Trophoblast cell (in vitro differentiated cells and primary cell): ENCODE data around the gene DOCK3.
A peak's percentile ranks its signal among the peaks of the same experiment; 100 is the strongest.

ENCODE experiments used
- DNase-seq, 2 donors: peaks; one replicate each; pipeline ENCODE4 v3.0.0-alpha.2; 2016
- H2AFZ ChIP-seq: 2 replicates; pipeline ENCODE4 v1.6.1; 2013; ENCODE audit warnings: low read length, moderate library complexity, mild to moderate bottlenecking; ENCODE audit not compliant: insufficient read depth, poor library complexity
- H2AK5ac ChIP-seq: 2 replicates; pipeline ENCODE4 v1.6.1; 2013; ENCODE audit warnings: mild to moderate bottlenecking, low read length
- H2BK120ac ChIP-seq: 2 replicates; pipeline ENCODE4 v1.6.1; 2013; ENCODE audit warnings: low read length, mild to moderate bottlenecking, moderate library complexity; ENCODE audit not compliant: insufficient read depth, poor library complexity
- H2BK12ac ChIP-seq: 2 replicates; pipeline ENCODE4 v1.6.1; 2013; ENCODE audit warnings: mild to moderate bottlenecking, low read length, moderate library complexity
- H2BK5ac ChIP-seq: 2 replicates; pipeline ENCODE4 v1.6.1; 2013; ENCODE audit warnings: low read length, low read depth, moderate library complexity, mild to moderate bottlenecking; ENCODE audit not compliant: poor library complexity
- H3K14ac ChIP-seq: 2 replicates; pipeline ENCODE4 v1.6.1; 2013; ENCODE audit warnings: mild to moderate bottlenecking, low read length
- H3K18ac ChIP-seq: 2 replicates; pipeline ENCODE4 v1.6.1; 2013; ENCODE audit warnings: mild to moderate bottlenecking, low read length
- H3K23ac ChIP-seq: 2 replicates; pipeline ENCODE4 v1.6.1; 2013; ENCODE audit warnings: low read length
- H3K27ac ChIP-seq: 2 replicates; pipeline ENCODE4 v1.5.1; 2013; ENCODE audit warnings: low read depth, mild to moderate bottlenecking, inconsistent platforms, low read length, moderate library complexity
- H3K27me3 ChIP-seq: 2 replicates; pipeline ENCODE4 v1.6.1; 2013; ENCODE audit warnings: inconsistent platforms, mild to moderate bottlenecking, low read length, moderate library complexity; ENCODE audit not compliant: insufficient read depth
- H3K36me3 ChIP-seq, 2 experiments: 1 replicate in 1 of 2; 2 replicates in 1 of 2; pipeline ENCODE4 v1.6.1; 2013; ENCODE audit warnings: low read length in 2 of 2, mild to moderate bottlenecking in 2 of 2, moderate library complexity in 1 of 2; ENCODE audit not compliant: insufficient read depth in 2 of 2, control insufficient read depth in 1 of 2
- H3K4ac ChIP-seq: 2 replicates; pipeline ENCODE4 v1.6.1; 2013; ENCODE audit warnings: low read depth, mild to moderate bottlenecking, low read length, moderate library complexity
- H3K4me1 ChIP-seq, 2 experiments: 1 replicate in 1 of 2; 2 replicates in 1 of 2; pipeline ENCODE4 v1.6.1; 2013; ENCODE audit warnings: low read length in 2 of 2, mild to moderate bottlenecking in 2 of 2, moderate library complexity in 1 of 2; ENCODE audit not compliant: insufficient read depth in 2 of 2, control insufficient read depth in 1 of 2
- H3K4me2 ChIP-seq: 2 replicates; pipeline ENCODE4 v1.6.1; 2013; ENCODE audit warnings: inconsistent platforms, mild to moderate bottlenecking, low read length, moderate library complexity
- H3K4me3 ChIP-seq: 2 replicates; pipeline ENCODE4 v1.5.1; 2013; ENCODE audit warnings: mild to moderate bottlenecking, low read depth, low read length, inconsistent platforms
- H3K79me1 ChIP-seq: one replicate; pipeline ENCODE4 v1.6.1; 2013; ENCODE audit warnings: low read length
- H3K79me2 ChIP-seq: 2 replicates; pipeline ENCODE4 v1.6.1; 2013; ENCODE audit warnings: low read length, mild to moderate bottlenecking; ENCODE audit not compliant: control insufficient read depth, insufficient read depth, poor library complexity
- H3K9ac ChIP-seq: 2 replicates; pipeline ENCODE4 v1.6.1; 2013; ENCODE audit warnings: mild to moderate bottlenecking, low read length
- H3K9me3 ChIP-seq: 2 replicates; pipeline ENCODE4 v1.6.1; 2013; ENCODE audit warnings: low read depth, mild to moderate bottlenecking, control low read depth, inconsistent platforms, low read length; ENCODE audit not compliant: insufficient read depth
- H4K12ac ChIP-seq: 2 replicates; pipeline ENCODE4 v1.6.1; 2013; ENCODE audit warnings: low read depth, mild to moderate bottlenecking, low read length, moderate library complexity
- H4K8ac ChIP-seq: 2 replicates; pipeline ENCODE4 v1.6.1; 2013; ENCODE audit warnings: low read depth, mild to moderate bottlenecking, low read length, moderate library complexity
- H4K91ac ChIP-seq: one replicate; pipeline ENCODE4 v1.6.1; 2013; ENCODE audit warnings: low read depth, mild to moderate bottlenecking, low read length, moderate library complexity
- WGBS: extraction: QIAGEN DNeasy Blood & Tissue Kit; methylation state at CpG from one replicate; pipeline ENCODE4 v1.1.7; 2013; ENCODE audit warnings: missing lambda C conversion rate; ENCODE audit not compliant: insufficient read length, insufficient coverage; ENCODE audit errors: extremely low coverage; 5-methylcytosine and 5-hydroxymethylcytosine counted together

The DOCK3 gene

GRCh38 chr3:50671331-50671730 lies 3.4 kb upstream of the DOCK3 start:
- H4K8ac ChIP-seq, result no peak overlapping the region
- H2AK5ac ChIP-seq, result no peak overlapping the region
- H3K9ac ChIP-seq, result no peak overlapping the region
- no peak overlapping the region for H4K91ac ChIP-seq
- DNase-seq, result peak in 1 of 2 donors; percentile 18
- H3K27me3 ChIP-seq, result no peaks in the 10 kb centered on the region
- H3K14ac ChIP-seq, result no peak overlapping the region
- no peaks in the 10 kb centered on the region for H3K36me3 ChIP-seq
- no peak overlapping the region for H3K4ac ChIP-seq
- peaks cover 2% of the 10 kb centered on the region for H3K79me2 ChIP-seq
- no peak overlapping the region for H3K27ac ChIP-seq
- H3K4me2 ChIP-seq, result no peak overlapping the region
- no peak overlapping the region for H2AFZ ChIP-seq
- no peak overlapping the region for H2BK5ac ChIP-seq
- peaks cover 6% of the 10 kb centered on the region for H3K79me1 ChIP-seq
- no peak overlapping the region for H2BK120ac ChIP-seq
- no peak overlapping the region for H2BK12ac ChIP-seq
- no CpG with 5 or more reads among the region's 4 CpGs for WGBS
- H3K23ac ChIP-seq, result no peak overlapping the region
- H3K9me3 ChIP-seq, result no peaks in the 10 kb centered on the region
- no peak overlapping the region for H3K4me3 ChIP-seq
- H3K18ac ChIP-seq, result no peak overlapping the region
- no peak overlapping the region for H4K12ac ChIP-seq
- peaks cover 3 to 4% of the 10 kb centered on the region in 2 experiments for H3K4me1 ChIP-seq

DNA sequence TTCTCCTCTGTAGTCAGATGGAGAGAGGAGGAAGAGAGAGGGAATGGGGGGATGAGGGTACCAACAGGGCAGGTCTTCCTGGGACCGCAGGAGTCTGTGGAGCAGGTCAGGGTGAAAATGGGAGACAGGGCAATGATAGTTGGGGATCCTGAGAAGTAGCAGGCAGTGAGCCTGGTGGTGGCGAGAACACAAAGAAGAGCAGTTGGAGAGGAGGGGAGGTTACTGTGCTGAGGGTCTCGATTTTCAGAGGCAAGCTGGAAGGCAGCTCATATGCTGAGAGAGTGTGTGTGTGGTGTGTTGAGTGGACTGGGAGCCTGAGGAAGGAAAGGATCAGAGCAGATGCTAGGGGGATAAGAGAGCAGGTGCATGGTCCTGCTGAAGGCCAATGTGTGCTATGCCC lies 2.1 kb upstream of the DOCK3 start:
- Histone ChIP-seq H3K4me1 (peaks cover 3 to 4% of the 10 kb centered on the region in 2 experiments), H3K9me3 (no peaks in the 10 kb centered on the region), H3K9ac (no peak overlapping the region), H4K8ac (no peak overlapping the region), H2AK5ac (no peak overlapping the region), H3K18ac (no peak overlapping the region), H3K4me3 (no peak overlapping the region), H3K23ac (no peak overlapping the region), H2BK120ac (no peak overlapping the region), H3K27ac (no peak overlapping the region), H3K4ac (no peak overlapping the region), H3K4me2 (no peak overlapping the region), H2BK5ac (no peak overlapping the region), H4K12ac (no peak overlapping the region), H3K14ac (no peak overlapping the region), H3K79me2 (peaks cover 2% of the 10 kb centered on the region), H3K27me3 (no peaks in the 10 kb centered on the region), H4K91ac (no peak overlapping the region), H3K36me3 (no peaks in the 10 kb centered on the region), H3K79me1 (peaks cover 6% of the 10 kb centered on the region), H2BK12ac (no peak overlapping the region), H2AFZ (no peak overlapping the region)
- DNase-seq, result no peak
- no CpG with 5 or more reads among the region's 3 CpGs for WGBS

DNA sequence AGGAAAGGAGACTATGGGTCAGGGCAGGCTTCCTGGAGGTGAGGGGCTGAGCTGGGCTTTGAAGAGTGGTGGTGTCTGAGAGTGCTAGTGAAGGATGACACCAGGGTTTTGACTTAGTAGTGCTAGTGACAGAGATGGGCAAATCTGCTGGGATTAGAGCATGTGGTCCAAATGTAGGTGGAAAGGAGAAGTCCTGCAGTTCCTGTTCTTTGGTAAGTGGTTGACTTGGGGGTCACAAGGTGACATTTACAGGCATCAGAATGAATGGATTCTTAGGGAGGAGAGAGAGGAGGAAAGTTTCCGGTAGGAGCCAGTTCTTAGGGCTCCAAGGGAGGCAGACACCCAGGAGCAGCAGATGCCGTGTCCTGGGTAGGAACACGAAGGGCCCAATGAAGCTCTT lies 796 bp upstream of the DOCK3 start:
- no peak overlapping the region for H2BK120ac ChIP-seq
- H3K4me2 ChIP-seq, result peak overlapping the region; percentile 92
- H3K79me2 ChIP-seq, result peaks cover 2% of the 10 kb centered on the region
- no peak overlapping the region for H4K8ac ChIP-seq
- H2AK5ac ChIP-seq, result no peak overlapping the region
- no peak overlapping the region for H3K4ac ChIP-seq
- peaks cover 6% of the 10 kb centered on the region for H3K79me1 ChIP-seq
- no peak overlapping the region for H2BK5ac ChIP-seq
- no peak overlapping the region for H4K91ac ChIP-seq
- no peaks in the 10 kb centered on the region for H3K9me3 ChIP-seq
- no peaks in the 10 kb centered on the region for H3K27me3 ChIP-seq
- no peak overlapping the region for H4K12ac ChIP-seq
- no peak overlapping the region for H3K23ac ChIP-seq
- peaks cover 3 to 4% of the 10 kb centered on the region in 2 experiments for H3K4me1 ChIP-seq
- no peak overlapping the region for H2AFZ ChIP-seq
- H3K27ac ChIP-seq, result no peak overlapping the region
- DNase-seq, result no peak
- H2BK12ac ChIP-seq, result no peak overlapping the region
- no peak overlapping the region for H3K14ac ChIP-seq
- H3K36me3 ChIP-seq, result no peaks in the 10 kb centered on the region
- no peak overlapping the region for H3K18ac ChIP-seq
- H3K4me3 ChIP-seq, result no peak overlapping the region
- no peak overlapping the region for H3K9ac ChIP-seq
- WGBS, result no CpG with 5 or more reads among the region's 3 CpGs

- Histone ChIP-seq H3K18ac (peak overlapping the region; percentile 96), H3K36me3 (no peaks in the 10 kb centered on the region), H3K9me3 (no peaks in the 10 kb centered on the region), H4K12ac (no peak overlapping the region), H3K27me3 (no peaks in the 10 kb centered on the region), H3K4me3 (peak overlapping the region; percentile 88), H4K8ac (peak overlapping the region; percentile 86), H3K79me1 (peaks cover 6% of the 10 kb centered on the region), H2BK120ac (peak overlapping the region; percentile 58), H3K23ac (no peak overlapping the region), H2BK12ac (peak overlapping the region; percentile 58), H3K4me2 (peak overlapping the region; percentile 92), H3K9ac (peak overlapping the region; percentile 85), H4K91ac (peak overlapping the region; percentile 70), H2BK5ac (no peak overlapping the region), H3K4ac (peak overlapping the region; percentile 70), H3K79me2 (peaks cover 2% of the 10 kb centered on the region), H2AFZ (peak overlapping the region; percentile 94), H3K4me1 (peaks cover 3 to 4% of the 10 kb centered on the region in 2 experiments), H3K14ac (peak overlapping the region; percentile 80), H2AK5ac (no peak overlapping the region), H3K27ac (peak overlapping the region; percentile 34)
- no CpG with 5 or more reads among the region's 65 CpGs for WGBS
- peak in 1 of 2 donors; percentile 25 for DNase-seq
These were observed 678 bp downstream of the DOCK3 start for GRCh38 chr3:50675179-50676030.
